Stimulated activated CD8-positive, alpha-beta memory T cell treated with anti-CD3 and anti-CD28 coated beads, Interleukin-15, amount 100 ng/mL, for 48 hours (primary cell): ENCODE results near the gene ZFAND2A.
"Not testable (repeated sequence)": the region's sequence is repeated elsewhere in the genome, so short reads cannot be mapped to it uniquely, and the experiment has no call there.

Experiments
- DNase-seq, 2 donors: peaks; one replicate each; pipeline ENCODE4 v3.0.0-alpha.2; 2020; ENCODE audit warnings: low read depth in 2 of 2

The ZFAND2A gene

DNA sequence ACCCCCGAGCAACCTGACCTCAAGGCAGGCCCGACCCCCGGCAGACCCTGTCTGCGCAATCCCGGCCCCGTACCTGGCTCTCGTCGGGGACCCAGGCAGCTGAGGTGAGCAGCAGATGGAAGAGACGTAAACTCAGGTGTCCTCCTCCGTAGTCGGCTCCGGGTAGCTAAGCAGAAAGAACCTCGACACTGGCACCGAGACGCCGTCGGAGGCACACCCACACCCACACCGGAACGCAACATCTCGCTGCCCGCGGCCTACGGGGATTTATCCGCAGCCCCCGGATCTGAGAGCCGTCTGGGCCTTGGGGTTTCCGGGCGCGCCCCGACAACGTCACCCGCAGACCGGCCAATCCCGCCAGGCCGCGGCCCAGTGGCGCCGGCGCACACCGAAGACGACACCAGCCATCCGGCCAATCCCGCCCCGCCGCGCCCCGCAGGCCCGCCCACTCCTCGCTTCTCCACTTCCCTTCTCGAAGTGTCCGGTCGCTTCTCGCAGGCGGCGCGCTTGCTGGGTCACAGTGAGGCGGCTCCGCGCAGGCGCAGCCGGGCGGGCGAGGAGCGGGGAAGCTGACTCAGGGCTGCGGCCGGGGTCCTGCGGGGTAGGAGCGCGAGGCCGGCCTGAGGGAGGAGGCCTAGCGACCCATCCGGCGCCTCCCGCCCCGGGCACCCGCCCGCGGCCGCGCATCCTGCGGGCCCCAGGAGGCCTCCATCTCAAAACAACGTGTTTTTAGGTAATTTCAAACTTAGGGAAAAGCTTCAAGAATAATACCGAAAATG lies at the start of gene ZFAND2A:
TSS of gene ZFAND2A (minus strand) at position 306 of the 779 bp plus-strand sequence. CDS start 1,984 bp downstream, outside the sequence.
- DNase-seq: peak; percentile 100

DNA sequence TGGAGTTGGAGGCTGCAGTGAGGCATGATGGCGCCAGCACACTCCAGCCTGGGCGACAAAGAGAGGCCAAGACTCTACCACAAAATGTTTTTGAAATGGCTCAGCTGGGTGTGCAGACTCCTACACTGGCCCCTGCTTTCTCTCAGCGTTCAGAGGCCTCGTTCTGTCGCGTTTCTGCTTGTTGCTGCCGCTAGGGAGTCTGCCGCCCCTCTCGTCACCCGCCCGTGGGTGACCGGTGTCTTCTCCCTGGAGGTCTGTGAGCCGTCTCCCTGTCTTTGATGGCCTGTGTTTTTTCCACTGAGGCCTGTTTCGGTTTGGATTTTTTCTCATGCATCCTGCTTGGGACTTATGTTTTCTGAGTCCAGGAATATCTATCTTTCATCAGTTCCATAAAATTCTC lies 49.1 kb upstream of the ZFAND2A start:
- DNase-seq: no peak

GRCh38 chr7:1205742-1206141 lies 45.7 kb upstream of the ZFAND2A start:
- not testable (repeated sequence) for DNase-seq

- no peak for DNase-seq
Measured at GRCh38 chr7:1204460-1205140, 44.6 kb upstream of the ZFAND2A start.

DNA sequence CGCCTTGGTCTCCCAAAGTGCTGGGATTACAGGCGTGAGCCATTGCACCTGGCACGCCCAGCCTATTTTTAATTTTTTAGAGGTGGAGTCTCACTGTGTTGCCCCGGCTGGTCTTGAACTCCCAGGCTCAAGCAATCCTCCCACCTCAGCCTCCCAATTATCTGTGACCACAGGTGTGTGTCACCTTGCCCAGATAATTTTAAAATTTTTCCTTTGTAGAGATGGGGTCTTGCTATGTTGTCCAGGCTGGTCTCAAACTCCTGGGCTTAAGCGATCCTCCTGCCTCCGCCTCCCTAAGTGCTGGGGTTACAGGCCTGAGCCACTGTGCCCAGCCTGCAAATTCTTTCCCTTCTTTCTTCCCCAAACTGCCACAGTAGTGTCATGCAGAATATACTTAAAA lies 42.9 kb upstream of the ZFAND2A start:
- not testable (repeated sequence) for DNase-seq

- DNase-seq: no peak
Measured at GRCh38 chr7:1201916-1202315, 41.9 kb upstream of the ZFAND2A start.

DNA sequence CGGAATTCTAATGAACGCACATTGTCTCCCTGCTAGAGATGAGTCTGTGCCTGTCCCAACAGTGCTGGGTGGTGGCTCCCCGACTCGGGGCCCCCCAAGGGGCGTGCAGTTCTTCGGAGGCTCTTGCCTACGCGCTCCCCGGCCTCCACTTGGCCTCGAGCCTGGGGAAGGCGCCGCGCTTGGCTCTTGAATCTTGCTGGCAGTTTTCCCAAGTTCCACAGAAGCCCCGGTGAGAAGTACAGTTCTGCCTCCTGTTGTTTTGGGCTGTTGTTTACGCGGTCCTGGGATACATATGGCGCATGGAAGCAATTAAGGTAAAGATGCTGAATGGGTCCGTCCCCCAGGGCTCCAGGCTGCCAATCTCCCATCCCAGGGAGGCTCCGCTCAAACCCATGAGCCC lies 40.0 kb upstream of the ZFAND2A start:
- DNase-seq: no peak

DNA sequence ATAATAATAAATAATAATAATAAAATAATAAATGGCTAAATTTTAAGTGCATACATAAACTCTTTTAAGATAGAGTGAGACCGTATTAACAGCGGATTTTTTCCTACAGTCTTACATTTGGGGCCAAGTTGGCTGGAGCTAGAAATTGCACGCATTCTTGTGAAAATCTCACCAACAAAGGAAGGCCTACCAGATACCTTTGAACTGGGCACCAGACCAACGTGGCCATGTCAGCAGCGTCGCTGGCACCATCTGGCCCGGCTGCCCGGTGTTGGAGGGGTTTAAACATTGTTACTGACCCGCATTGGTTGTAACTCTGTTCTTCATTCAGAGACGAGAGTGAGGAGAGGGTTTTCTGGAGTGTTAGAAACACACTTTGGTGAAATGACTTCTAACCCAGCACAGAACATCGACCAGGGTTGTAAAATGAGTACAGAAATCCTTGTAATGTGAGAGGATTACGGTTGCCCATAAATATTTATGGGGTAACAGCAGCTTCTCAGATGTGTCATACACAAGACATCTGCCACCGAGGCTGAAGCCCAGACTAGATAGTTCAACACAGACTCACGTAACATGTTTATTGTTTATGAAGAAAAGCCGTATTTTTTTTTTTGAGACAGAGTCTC lies 38.1 kb upstream of the ZFAND2A start:
- DNase-seq: no peak

DNA sequence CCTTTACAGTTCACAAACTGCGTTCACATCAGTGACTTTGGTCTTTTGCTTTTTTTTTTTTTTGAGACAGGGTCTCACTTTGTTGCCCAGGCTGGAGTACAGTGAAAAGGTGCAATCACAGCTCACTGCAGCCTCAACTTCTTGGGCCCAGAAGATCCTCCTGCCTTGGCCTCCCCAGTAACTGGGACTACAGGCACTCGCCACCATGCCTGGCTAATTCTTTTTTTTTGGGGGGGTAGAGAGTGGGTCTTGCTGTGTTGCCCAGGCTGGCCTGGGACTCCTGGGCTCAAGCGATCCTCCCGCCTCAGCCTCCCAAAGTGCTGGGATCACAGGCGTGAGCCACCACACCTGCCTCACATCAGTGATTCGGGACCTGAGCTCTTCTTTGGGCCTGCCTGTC lies 37.0 kb upstream of the ZFAND2A start:
- DNase-seq: no peak

DNA sequence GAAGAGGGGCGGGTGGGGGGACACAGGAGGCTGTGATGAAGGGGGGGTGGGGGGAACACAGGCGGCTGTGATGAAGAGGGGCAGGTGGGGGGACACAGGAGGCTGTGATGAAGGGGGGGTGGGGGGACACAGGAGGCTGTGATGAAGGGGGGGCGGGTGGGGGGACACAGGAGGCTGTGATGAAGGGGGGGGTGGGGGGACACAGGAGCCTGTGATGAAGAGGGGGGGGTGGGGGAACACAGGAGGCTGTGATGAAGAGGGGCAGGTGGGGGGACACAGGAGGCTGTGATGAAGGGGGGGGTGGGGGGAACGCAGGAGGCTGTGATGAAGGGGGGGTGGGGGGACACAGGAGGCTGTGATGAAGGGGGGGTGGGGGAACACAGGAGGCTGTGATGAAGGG lies 36.4 kb upstream of the ZFAND2A start:
- DNase-seq: not testable (repeated sequence)

DNA sequence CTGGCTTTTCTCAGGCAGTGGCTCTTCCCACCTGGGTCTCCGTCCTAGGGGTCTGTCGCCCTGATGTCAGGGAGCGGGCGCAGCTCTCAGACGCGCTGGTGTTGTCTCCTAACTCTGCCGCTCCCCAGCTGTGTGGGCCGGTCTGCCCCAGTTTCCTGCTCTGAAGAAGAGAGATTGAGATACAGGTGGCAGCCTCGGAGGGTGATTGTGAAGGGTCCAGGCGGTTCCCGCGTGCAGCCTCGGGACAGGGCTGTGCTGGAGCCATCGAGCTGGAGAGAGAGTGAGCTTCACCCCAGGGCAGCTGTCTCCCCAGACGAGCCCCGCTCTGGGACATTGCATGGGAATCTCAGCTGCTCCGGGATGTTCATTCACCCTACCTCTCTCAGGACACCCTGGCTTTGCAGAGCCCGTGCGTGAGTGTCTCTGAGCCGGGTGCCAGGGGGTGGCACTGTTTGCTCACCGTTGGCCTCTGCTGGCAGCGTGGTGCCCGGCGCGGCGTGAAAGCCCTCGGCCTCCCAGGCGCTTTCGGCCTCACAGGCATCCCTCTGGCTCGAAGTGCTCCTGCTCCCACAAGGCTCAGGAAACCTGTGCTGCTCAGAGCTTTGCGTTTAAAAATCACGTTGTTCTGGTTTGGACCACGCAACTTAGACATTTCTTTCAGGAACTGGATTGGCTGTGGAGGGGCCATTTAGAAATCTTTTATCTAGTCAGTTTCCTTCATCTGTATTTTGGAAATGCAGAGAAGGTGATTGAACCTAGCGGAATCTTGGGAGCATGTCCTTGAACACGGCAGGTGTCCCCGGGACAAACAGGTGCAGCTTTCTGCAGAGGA lies 33.8 kb upstream of the ZFAND2A start:
- DNase-seq: no peak

- no peak for DNase-seq
Measured at GRCh38 chr7:1192171-1192676, 32.2 kb upstream of the ZFAND2A start.

DNA sequence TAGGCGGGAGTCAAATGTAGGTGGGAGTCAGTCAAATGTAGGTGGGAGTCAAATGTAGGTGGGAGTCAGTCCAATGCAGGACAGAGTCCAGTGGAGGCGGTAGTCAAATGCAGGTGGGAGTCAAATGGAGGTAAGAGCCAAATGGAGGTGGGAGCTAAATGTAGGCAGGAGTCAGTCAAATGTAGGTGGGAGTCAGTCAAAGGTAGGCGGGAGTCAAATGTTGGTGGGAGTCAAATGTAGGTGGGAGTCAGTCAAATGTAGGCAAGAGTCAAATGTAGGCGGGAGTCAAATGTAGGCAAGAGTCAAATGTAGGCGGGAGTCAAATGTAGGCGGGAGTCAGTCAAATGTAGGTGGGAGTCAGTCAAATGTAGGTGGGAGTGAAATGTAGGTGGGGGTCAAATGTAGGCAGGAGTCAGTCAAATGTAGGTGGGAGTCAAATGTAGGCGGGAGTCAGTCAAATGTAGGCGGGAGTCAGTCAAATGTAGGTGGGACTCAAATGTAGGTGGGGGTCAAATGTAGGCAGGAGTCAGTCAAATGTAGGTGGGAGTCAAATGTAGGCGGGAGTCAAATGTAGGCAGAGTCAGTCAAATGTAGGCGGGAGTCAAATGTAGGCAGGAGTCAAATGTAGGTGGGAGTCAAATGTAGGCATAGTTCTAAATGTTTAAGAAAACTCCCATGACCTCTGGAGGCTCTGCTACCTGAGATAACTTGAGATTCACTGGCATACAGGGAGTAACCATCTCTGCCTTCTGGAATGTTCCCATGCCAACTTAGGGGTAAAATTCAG lies 30.2 kb upstream of the ZFAND2A start:
- no peak for DNase-seq

GRCh38 chr7:1188720-1189294 lies 28.8 kb upstream of the ZFAND2A start:
- no peak for DNase-seq

- no peak for DNase-seq
Measured at GRCh38 chr7:1187127-1187526, 27.1 kb upstream of the ZFAND2A start.

DNA sequence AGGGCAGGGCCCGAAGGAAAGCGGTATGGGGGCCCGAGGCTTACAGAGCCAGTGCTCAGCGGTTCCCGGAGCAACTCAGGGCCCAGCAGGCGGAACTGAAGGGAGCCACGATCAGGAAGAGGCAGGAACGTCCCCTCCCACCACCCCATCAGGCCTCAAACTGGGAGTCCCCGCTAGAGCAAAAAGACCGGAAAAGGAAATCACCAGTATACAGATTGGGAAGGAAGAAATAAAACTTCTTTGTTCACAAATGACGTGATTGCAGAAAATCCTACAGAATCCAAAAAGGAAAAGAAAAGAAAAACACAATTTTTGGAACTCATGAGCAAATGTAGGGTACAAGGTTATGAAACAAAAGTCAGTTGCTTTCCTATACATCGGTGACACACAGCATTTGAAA lies 21.6 kb upstream of the ZFAND2A start:
- no peak for DNase-seq

- DNase-seq: no peak
Measured at GRCh38 chr7:1181031-1181430, 21.0 kb upstream of the ZFAND2A start.

- DNase-seq: peak; percentile 63 to 76
Measured at GRCh38 chr7:1176891-1177373, 16.9 kb upstream of the ZFAND2A start.

DNA sequence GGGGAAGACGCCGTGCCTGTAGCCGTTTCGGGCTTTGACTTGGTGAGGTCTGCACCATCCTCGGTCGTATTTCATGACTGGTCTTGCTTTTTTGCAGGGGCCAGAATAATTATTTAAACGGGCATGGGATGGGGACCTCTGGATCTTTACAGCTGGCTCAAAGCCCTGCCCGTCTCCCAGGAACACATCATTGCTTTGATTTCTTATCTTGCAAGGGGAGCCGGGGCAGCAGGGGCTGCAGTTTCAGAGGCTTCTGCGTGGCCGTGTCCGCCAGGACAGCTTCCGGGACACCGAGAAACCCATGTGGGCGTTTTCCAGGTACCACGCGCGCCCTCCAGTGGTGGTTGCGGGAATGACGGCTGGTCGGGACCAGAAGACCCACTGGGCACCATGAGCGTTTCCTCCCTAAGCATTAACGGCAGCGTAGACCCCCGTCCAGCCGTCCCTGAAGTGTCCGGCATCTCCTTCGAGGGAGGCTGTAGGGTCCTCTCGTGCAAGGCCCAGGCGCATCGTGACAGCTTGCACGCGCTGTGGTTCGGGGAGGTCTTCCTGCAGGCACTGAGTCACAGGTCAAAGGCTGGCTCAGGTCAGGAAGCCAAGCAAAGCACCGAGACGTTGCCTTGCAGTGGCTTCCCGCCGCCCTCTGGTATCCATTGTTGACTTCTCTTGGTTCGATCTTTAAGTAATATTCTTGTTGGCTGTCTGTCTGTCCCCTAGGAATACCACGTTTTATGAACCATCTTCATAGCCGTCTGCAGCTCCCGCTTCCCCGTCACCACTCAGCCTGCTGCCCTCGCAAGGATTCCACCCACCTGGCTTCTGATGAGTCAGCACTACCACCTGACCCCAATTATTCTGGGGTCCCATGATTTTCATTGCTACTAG lies 16.2 kb upstream of the ZFAND2A start:
- peak; percentile 72 to 77 for DNase-seq
